Measurements from ENCODE around the gene S100B. TPM values are rescaled to one million over a fixed set of nuclear protein-coding genes. Genes with fewer than 3 reads are reported as not detected.

The S100B gene
- total and polyA plus RNA-seq, 2 of the 13 experiments (the other 11 are each of a cell fraction or from before 2014, with no cell fraction given) = not detected

DNA sequence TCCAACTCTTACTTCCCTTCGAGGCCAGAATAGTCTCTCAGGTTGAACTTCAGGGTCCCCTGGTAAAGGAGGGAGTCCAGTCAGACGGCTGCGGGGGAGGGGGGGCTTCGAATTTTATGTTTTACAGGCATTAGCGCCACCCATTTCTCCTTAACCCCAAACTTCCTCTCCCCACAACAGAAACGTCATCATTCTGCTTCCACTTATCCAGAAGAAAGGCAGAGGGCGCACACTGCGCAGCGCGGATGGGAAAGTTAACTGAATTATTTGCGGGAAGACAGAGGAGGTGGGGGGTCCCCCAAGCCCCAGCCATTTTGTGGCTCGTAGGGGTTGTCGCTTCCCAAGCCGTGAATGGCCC is 30.1 kb upstream of the S100B start (continued):
- TF ChIP-seq E2F2 (CRISPR knock-in tag; IDR thresholded peaks at IDR 0.05; ENCODE audit: borderline replicate concordance) (no peak), WIZ (CRISPR knock-in tag; IDR thresholded peaks at IDR 0.05) (peak; percentile 9; the same call in 1 of the 2 replicates), ZNF512B (CRISPR knock-in tag; IDR thresholded peaks at IDR 0.05; ENCODE audit: borderline replicate concordance) (no peak), ZNF746 (CRISPR knock-in tag; IDR thresholded peaks at IDR 0.05) (no peak; the same call in 1 of the 2 replicates), ZNF674 (CRISPR knock-in tag; IDR thresholded peaks at IDR 0.05; ENCODE audit: low read depth) (no peak), CREB1 (IDR thresholded peaks at IDR 0.05) (0 out of 2 replicates have a peak, but pooled peaks have one; percentile 11), CREB1 (CRISPR knock-in tag; IDR thresholded peaks at IDR 0.05) (no peak), POGZ (CRISPR knock-in tag; IDR thresholded peaks at IDR 0.05) (no peak), RARA (CRISPR knock-in tag; IDR thresholded peaks at IDR 0.05) (no peak), ZNF430 (CRISPR knock-in tag; IDR thresholded peaks at IDR 0.05) (no peak), CREBL2 (CRISPR knock-in tag; IDR thresholded peaks at IDR 0.05; ENCODE audit: borderline replicate concordance) (no peak), REPIN1 (CRISPR knock-in tag; IDR thresholded peaks at IDR 0.05; ENCODE audit: borderline replicate concordance, low read depth) (no peak), ZNF775 (CRISPR knock-in tag; IDR thresholded peaks at IDR 0.05; ENCODE audit: borderline replicate concordance) (no peak)

All from HepG2 (cell line).